Karpas-422 (cell line): ENCODE data around the gene SUGCT. TPM values are rescaled to one million over a fixed set of nuclear protein-coding genes. Genes with fewer than 3 reads are reported as not detected.

Source experiments
- DNase-seq: peaks from one replicate; pipeline ENCODE4 v3.0.0-alpha.2; 2015
- H2AFZ ChIP-seq: fragments of 200-600 bp; sonication (generic); 2 replicates; pipeline ENCODE4 v1.6.1; 2014; ENCODE audit warnings: antibody characterized with exemption, low read length, mixed read lengths
- H3K27ac ChIP-seq: fragments of 200-600 bp; sonication (generic); 2 replicates; pipeline ENCODE4 v1.5.1; 2014; ENCODE audit warnings: mild to moderate bottlenecking, low read length, moderate library complexity
- H3K27me3 ChIP-seq: fragments of 200-600 bp; sonication (generic); 2 replicates; pipeline ENCODE4 v1.6.1; 2014; ENCODE audit warnings: low read length, mixed read lengths
- H3K36me3 ChIP-seq: fragments of 200-600 bp; sonication (generic); 2 replicates; pipeline ENCODE4 v1.6.1; 2014; ENCODE audit warnings: low read length, mixed read lengths; ENCODE audit not compliant: insufficient read depth
- H3K4me1 ChIP-seq: fragments of 200-600 bp; sonication (generic); 2 replicates; pipeline ENCODE4 v1.6.1; 2014; ENCODE audit warnings: mild to moderate bottlenecking, low read length, mixed read lengths
- H3K4me2 ChIP-seq: fragments of 200-600 bp; sonication (generic); 2 replicates; pipeline ENCODE4 v1.6.1; 2014; ENCODE audit warnings: low read length, low read depth, mild to moderate bottlenecking; ENCODE audit not compliant: poor library complexity, severe bottlenecking
- H3K4me3 ChIP-seq: fragments of 200-600 bp; sonication (generic); 2 replicates; pipeline ENCODE4 v1.5.1; 2014; ENCODE audit warnings: mild to moderate bottlenecking, antibody characterized with exemption, low read length, mixed read lengths
- H3K79me2 ChIP-seq: fragments of 200-600 bp; sonication (generic); 2 replicates; pipeline ENCODE4 v1.6.1; 2014; ENCODE audit warnings: mild to moderate bottlenecking, low read length, mixed read lengths
- H3K9ac ChIP-seq: fragments of 200-600 bp; sonication (generic); 2 replicates; pipeline ENCODE4 v1.6.0; 2014; ENCODE audit warnings: low read length
- H3K9me2 ChIP-seq: fragments of 200-600 bp; sonication (generic), shearing (Covaris generic); replicated peaks from 2 replicates; pipeline ENCODE4 v1.6.0; 2014; ENCODE audit warnings: mild to moderate bottlenecking, low read length, moderate library complexity; ENCODE audit not compliant: insufficient read depth
- H3K9me3 ChIP-seq: fragments of 300-700, 200-600 bp; sonication (generic); 2 replicates; pipeline ENCODE4 v1.6.1; 2014; ENCODE audit warnings: low read length, mixed read lengths
- H4K20me1 ChIP-seq: fragments of 200-600 bp; sonication (generic); 2 replicates; pipeline ENCODE4 v1.6.1; 2014; ENCODE audit warnings: mild to moderate bottlenecking, antibody characterized with exemption, low read length, low read depth; ENCODE audit not compliant: insufficient read depth
- total RNA-seq: library from RNA; depleted of rRNA; stranded (reverse); fragments of >200 nt; shearing (Covaris generic); gene quantifications from 2 replicates; pipeline ENCODE4 v1.2.3, GENCODE V29; 2014; ENCODE audit warnings: low replicate concordance

Gene SUGCT
- total RNA-seq, 1 experiment from 2014 or later = 0.48 TPM

DNA sequence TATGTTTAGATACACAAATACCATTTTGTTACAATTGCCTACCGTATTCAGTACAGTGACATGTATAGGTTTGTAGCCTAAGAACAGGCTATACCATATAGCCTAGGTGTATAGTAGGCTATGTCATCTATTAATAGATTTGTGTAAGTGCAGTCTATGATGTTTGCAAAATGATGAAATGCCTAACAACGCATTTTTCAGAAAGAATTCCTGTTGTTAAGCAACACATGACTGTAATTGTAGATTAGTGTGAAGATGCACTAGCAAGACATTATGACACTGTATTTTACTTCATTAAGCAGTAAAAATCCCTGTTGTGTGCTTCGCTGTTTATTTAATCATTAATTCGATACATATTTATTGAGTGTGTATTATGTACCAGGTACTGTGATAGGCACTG lies 446.0 kb downstream of the SUGCT start:
- no peaks in the 10 kb centered on the region for H3K27me3 ChIP-seq
- H3K9ac ChIP-seq = no peak overlapping the region
- H3K27ac ChIP-seq = no peak overlapping the region
- DNase-seq = no peak
- no peaks in the 10 kb centered on the region for H3K9me3 ChIP-seq
- no peaks in the 10 kb centered on the region for H3K36me3 ChIP-seq
- no peaks in the 10 kb centered on the region for H3K9me2 ChIP-seq
- H3K4me1 ChIP-seq = no peaks in the 10 kb centered on the region
- no peak overlapping the region for H3K4me2 ChIP-seq
- no peak overlapping the region for H3K4me3 ChIP-seq
- H3K79me2 ChIP-seq = no peaks in the 10 kb centered on the region
- H2AFZ ChIP-seq = no peak overlapping the region
- no peaks in the 10 kb centered on the region for H4K20me1 ChIP-seq

GRCh38 chr7:40582539-40582938 lies 447.7 kb downstream of the SUGCT start:
- no peak for DNase-seq
- Histone ChIP-seq H3K9me2 (no peaks in the 10 kb centered on the region), H3K9ac (no peak overlapping the region), H2AFZ (no peak overlapping the region), H3K27me3 (no peaks in the 10 kb centered on the region), H3K4me3 (no peak overlapping the region), H3K79me2 (no peaks in the 10 kb centered on the region), H3K9me3 (no peaks in the 10 kb centered on the region), H3K4me2 (no peak overlapping the region), H3K27ac (no peak overlapping the region), H3K36me3 (no peaks in the 10 kb centered on the region), H4K20me1 (no peaks in the 10 kb centered on the region), H3K4me1 (no peaks in the 10 kb centered on the region)

GRCh38 chr7:40583667-40584444 lies 449.1 kb downstream of the SUGCT start:
- H3K27ac ChIP-seq = no peak overlapping the region
- no peaks in the 10 kb centered on the region for H3K36me3 ChIP-seq
- no peak overlapping the region for H3K4me2 ChIP-seq
- H3K4me3 ChIP-seq = no peak overlapping the region
- H3K9me2 ChIP-seq = no peaks in the 10 kb centered on the region
- no peaks in the 10 kb centered on the region for H3K4me1 ChIP-seq
- H2AFZ ChIP-seq = no peak overlapping the region
- H3K27me3 ChIP-seq = no peaks in the 10 kb centered on the region
- DNase-seq = no peak
- H3K9ac ChIP-seq = no peak overlapping the region
- H3K9me3 ChIP-seq = no peaks in the 10 kb centered on the region
- no peaks in the 10 kb centered on the region for H3K79me2 ChIP-seq
- H4K20me1 ChIP-seq = no peaks in the 10 kb centered on the region

DNA sequence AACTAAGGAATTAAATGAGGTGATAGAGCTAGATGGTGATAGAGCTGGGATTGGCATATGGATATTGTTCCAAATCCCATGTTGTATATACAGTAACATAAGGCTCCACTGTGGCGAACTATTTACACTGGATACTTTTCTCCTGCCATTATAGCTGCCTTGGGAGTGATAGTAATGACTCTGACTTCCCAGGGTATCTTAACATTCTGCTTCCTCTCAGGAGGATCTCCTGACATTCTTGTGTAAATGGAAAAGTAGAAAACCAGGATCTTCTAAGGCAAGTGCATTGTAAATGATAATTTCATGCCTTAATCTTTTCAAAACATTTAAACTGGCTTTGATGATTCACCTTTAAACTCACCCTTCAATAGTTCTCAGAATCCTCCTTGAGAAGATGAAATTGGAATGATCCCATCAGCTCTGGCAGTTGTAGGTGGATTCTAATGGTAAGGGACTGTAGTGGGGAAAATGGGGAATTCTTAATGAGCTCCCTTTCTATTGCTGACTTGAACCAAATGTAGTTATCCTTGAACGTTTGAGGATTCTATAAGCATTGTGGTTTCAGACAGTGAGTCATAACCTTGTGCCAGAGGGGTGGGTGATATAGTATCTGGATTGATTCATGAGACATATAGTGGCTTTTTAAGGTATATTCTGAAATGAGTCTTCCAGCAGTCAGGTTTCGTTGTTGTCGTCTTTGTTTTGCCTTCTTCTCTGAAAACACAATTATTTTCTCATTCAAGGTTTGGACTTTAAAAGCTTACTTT lies 450.0 kb downstream of the SUGCT start:
- H3K27me3 ChIP-seq = no peaks in the 10 kb centered on the region
- DNase-seq = no peak
- H3K36me3 ChIP-seq = no peaks in the 10 kb centered on the region
- no peak overlapping the region for H3K4me2 ChIP-seq
- H4K20me1 ChIP-seq = no peaks in the 10 kb centered on the region
- no peak overlapping the region for H3K9ac ChIP-seq
- H3K79me2 ChIP-seq = no peaks in the 10 kb centered on the region
- H2AFZ ChIP-seq = no peak overlapping the region
- H3K27ac ChIP-seq = no peak overlapping the region
- H3K9me2 ChIP-seq = no peaks in the 10 kb centered on the region
- H3K9me3 ChIP-seq = no peaks in the 10 kb centered on the region
- no peaks in the 10 kb centered on the region for H3K4me1 ChIP-seq
- H3K4me3 ChIP-seq = no peak overlapping the region

DNA sequence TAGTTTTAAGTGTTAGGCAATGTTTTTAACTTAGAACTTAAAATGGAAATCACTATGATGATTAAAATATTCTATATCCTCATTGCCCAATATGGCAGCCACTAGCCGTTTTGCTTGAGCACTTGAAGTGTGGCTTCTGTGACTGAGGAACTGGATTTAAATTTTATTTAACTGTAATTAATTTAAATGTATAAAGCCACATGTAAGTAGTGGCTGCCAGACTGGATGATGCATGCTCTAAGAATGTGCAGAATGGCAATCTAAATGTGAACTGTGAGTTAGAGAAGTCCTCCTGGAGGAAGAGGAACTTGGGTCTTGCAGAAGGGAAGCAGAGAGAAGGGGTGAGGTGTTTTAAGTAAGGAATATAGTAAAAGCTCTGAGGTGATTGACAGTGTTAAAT lies 451.4 kb downstream of the SUGCT start:
- Histone ChIP-seq H3K9me3 (no peaks in the 10 kb centered on the region), H3K4me3 (no peak overlapping the region), H4K20me1 (no peaks in the 10 kb centered on the region), H2AFZ (no peak overlapping the region), H3K36me3 (no peaks in the 10 kb centered on the region), H3K27me3 (no peaks in the 10 kb centered on the region), H3K79me2 (no peaks in the 10 kb centered on the region), H3K4me2 (no peak overlapping the region), H3K9me2 (no peaks in the 10 kb centered on the region), H3K4me1 (no peaks in the 10 kb centered on the region), H3K27ac (no peak overlapping the region), H3K9ac (no peak overlapping the region)
- no peak for DNase-seq

- Histone ChIP-seq H3K27ac (no peak overlapping the region), H3K36me3 (no peaks in the 10 kb centered on the region), H3K9me3 (no peaks in the 10 kb centered on the region), H3K79me2 (no peaks in the 10 kb centered on the region), H3K27me3 (no peaks in the 10 kb centered on the region), H4K20me1 (no peaks in the 10 kb centered on the region), H3K4me2 (no peak overlapping the region), H2AFZ (no peak overlapping the region), H3K9me2 (no peaks in the 10 kb centered on the region), H3K4me3 (no peak overlapping the region), H3K4me1 (no peaks in the 10 kb centered on the region), H3K9ac (no peak overlapping the region)
- DNase-seq = no peak
Observed at GRCh38 chr7:40587419-40587818, 452.6 kb downstream of the SUGCT start.

GRCh38 chr7:40595129-40595528 lies 460.3 kb downstream of the SUGCT start:
- Histone ChIP-seq H3K4me3 (no peak overlapping the region), H3K4me2 (no peak overlapping the region), H3K36me3 (no peaks in the 10 kb centered on the region), H2AFZ (no peak overlapping the region), H3K27ac (no peak overlapping the region), H3K4me1 (no peaks in the 10 kb centered on the region), H3K27me3 (no peaks in the 10 kb centered on the region), H3K9me3 (no peaks in the 10 kb centered on the region), H4K20me1 (no peaks in the 10 kb centered on the region), H3K79me2 (no peaks in the 10 kb centered on the region), H3K9ac (no peak overlapping the region), H3K9me2 (no peaks in the 10 kb centered on the region)
- no peak for DNase-seq

DNA sequence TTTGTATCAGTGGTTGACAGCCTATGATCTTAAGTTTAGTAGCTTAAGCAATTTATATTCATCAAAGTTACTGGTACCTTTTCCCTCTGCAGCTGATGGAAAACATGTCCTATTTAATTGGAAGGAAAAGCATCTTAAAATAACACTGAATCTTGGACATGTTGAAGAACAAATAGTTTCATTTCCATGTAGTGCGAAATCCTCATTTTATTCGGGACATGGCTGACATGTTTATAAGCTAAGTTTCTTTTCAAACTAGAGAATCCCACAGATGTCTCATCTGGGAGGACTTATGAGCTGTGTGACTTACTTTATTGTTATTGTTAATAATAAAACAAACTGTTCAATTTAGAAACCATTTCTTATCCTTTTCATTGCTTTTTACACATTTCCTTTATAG lies 461.0 kb downstream of the SUGCT start:
- Histone ChIP-seq H3K4me2 (no peak overlapping the region), H3K4me1 (no peaks in the 10 kb centered on the region), H3K9ac (no peak overlapping the region), H3K36me3 (no peaks in the 10 kb centered on the region), H3K9me3 (no peaks in the 10 kb centered on the region), H3K79me2 (no peaks in the 10 kb centered on the region), H4K20me1 (no peaks in the 10 kb centered on the region), H3K27me3 (no peaks in the 10 kb centered on the region), H3K4me3 (no peak overlapping the region), H3K27ac (no peak overlapping the region), H2AFZ (no peak overlapping the region), H3K9me2 (no peaks in the 10 kb centered on the region)
- no peak for DNase-seq
